ENCODE data around the gene ECHDC1.

The ECHDC1 gene

DNA sequence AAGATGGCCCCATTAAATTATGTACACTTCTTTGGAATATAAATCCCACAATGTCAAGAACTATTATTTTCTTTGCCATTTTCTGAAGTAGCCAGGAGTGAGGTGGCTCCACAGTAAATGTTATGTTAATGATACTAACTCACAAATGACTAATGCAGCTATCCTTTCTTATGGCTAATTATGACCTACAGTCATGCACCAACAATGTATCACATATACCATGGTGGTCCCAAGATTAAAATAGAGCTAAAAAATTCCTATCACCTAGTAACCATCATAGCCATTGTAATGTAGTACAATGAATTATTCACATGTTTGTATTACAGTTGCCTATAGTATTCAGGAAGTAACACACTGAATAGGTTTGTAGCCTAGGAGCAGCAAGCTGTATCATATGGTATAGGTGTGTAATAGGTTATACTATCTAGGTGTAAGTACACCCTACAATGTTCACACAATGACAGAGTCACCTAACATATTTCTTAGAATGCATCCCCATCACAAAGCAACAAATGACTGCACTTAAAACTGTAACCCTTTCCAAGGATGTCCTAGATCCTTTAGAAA, 15.3 kb downstream of the ECHDC1 start:
- H3K27me3 Mint-ChIP-seq, result no peaks in the 10 kb centered on the region
- H3K9me3 Mint-ChIP-seq, result no peaks in the 10 kb centered on the region
- ATAC-seq (replicated peaks) (no peak), DNase-seq (no peak)
- no peak overlapping the region for H3K27ac Mint-ChIP-seq
- H3K4me1 Mint-ChIP-seq (ENCODE audit: low read depth in 2 of 2), result peaks cover 0 to 10% of the 10 kb centered on the region in 2 donors
- H3K36me3 Mint-ChIP-seq (ENCODE audit: insufficient read depth), result peaks cover 24% of the 10 kb centered on the region
- no peak overlapping the region for H3K4me3 Mint-ChIP-seq

DNA sequence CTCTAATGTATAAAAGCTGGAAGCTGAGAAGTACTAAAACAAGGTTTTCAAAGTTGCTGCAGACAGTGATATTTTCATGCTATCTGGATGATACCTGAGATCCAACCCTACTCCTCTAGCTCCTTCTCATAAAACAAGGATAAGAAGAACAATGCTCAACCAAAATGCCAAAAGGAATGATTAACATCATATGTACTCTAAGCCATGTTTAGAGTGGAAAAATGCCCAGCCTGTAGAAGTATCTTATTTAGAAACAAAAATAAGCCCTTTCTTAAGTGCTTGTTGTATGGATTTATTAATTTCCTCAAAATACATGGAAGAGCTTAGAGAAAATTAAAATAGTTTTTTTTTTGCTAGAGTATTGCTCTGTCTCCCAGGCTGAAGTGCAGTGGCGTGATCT, 23.7 kb downstream of the ECHDC1 start:
- H3K27me3 Mint-ChIP-seq, result no peaks in the 10 kb centered on the region
- H3K4me1 Mint-ChIP-seq (ENCODE audit: low read depth in 2 of 2), result peaks cover 0 to 13% of the 10 kb centered on the region in 2 donors
- ATAC-seq (replicated peaks) (no peak), DNase-seq (no peak)
- H3K27ac Mint-ChIP-seq, result peak overlapping the region in 1 of 2 donors; percentile 26
- peaks cover 7% of the 10 kb centered on the region for H3K36me3 Mint-ChIP-seq (ENCODE audit: insufficient read depth)
- no peaks in the 10 kb centered on the region for H3K9me3 Mint-ChIP-seq
- H3K4me3 Mint-ChIP-seq, result no peak overlapping the region

DNA sequence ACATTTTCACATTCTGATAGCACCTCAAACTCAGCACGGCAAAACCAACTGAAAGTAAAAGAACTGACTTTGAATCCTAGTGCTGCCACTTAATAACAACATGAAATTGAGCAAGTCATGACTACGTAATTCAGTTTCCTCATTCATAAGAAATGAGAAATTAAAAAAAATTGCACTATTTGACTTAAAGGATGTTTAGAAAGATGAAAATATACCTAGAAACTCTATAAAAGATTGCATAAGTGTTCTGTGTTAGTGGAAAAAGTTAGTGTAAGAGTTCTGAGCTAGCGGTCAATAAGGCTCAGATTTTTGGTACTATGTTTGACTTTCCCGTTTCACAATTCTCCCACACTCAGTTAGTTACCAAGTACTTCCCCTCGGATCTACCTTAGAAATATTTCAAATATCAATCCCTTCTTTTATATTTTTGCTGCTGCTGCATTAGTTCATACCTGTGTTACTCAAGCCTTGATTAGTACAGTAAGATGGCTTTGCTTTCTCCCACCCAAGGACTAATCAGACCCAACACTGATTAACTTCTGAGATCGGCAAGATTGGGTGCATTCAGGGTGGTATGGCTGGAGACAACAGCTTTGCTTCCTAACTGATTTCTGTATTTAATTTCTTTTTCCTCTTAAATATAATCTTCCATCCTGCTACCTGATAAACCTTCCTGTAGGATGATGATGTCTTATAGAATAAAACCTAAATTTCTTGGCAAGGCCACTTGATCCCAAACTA, 25.9 kb downstream of the ECHDC1 start:
- Mint-ChIP-seq H3K27ac (peak overlapping the region in 1 of 2 donors; percentile 71), H3K4me1 (ENCODE audit: low read depth in 2 of 2) (peaks cover 0 to 13% of the 10 kb centered on the region in 2 donors), H3K4me3 (no peak overlapping the region), H3K36me3 (ENCODE audit: insufficient read depth) (peaks cover 10% of the 10 kb centered on the region), H3K27me3 (no peaks in the 10 kb centered on the region), H3K9me3 (no peaks in the 10 kb centered on the region)
- no peak for ATAC-seq (replicated peaks)
- DNase-seq, result no peak

GRCh38 chr6:127305741-127306140, 37.7 kb downstream of the ECHDC1 start:
- peaks cover 17 to 37% of the 10 kb centered on the region in 2 donors for H3K4me1 Mint-ChIP-seq (ENCODE audit: low read depth in 2 of 2)
- ATAC-seq (replicated peaks) (no peak), DNase-seq (no peak)
- H3K27me3 Mint-ChIP-seq, result no peaks in the 10 kb centered on the region
- no peak overlapping the region for H3K4me3 Mint-ChIP-seq
- H3K36me3 Mint-ChIP-seq (ENCODE audit: insufficient read depth), result no peaks in the 10 kb centered on the region
- no peaks in the 10 kb centered on the region for H3K9me3 Mint-ChIP-seq
- H3K27ac Mint-ChIP-seq, result peak overlapping the region in 1 of 2 donors; percentile 71

DNA sequence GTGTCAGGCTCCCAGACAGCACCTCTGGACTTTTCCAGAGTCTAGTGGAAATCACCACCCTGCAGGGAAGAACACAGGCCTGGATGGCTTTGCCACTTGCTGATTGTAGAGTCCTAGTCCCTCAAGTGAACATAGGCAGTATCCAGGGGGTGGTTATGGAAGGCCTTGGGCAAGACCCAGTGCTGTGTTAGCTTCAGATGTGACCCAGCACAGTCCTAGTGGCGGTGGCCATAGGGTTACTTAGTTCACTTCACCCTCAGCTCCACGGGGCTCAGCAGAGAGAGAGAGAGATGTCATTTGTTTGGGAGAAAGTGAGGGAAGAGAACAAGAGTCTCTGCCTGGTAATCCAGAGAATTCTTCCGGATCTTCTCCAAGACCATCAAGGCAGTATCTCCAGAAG, 39.5 kb downstream of the ECHDC1 start:
- Mint-ChIP-seq H3K9me3 (no peaks in the 10 kb centered on the region), H3K27ac (peak overlapping the region; percentile 13 to 46), H3K4me3 (no peak overlapping the region), H3K27me3 (no peaks in the 10 kb centered on the region), H3K36me3 (ENCODE audit: insufficient read depth) (no peaks in the 10 kb centered on the region), H3K4me1 (ENCODE audit: low read depth in 2 of 2) (peaks cover 7 to 28% of the 10 kb centered on the region in 2 donors)
- DNase-seq (no peak), ATAC-seq (replicated peaks) (no peak)

- H3K9me3 Mint-ChIP-seq, result no peaks in the 10 kb centered on the region
- peak overlapping the region in 1 of 2 donors; percentile 46 for H3K27ac Mint-ChIP-seq
- ATAC-seq (replicated peaks) (peak; percentile 98), DNase-seq (peak; percentile 49 to 61 (median 51))
- no peak overlapping the region for H3K4me3 Mint-ChIP-seq
- H3K36me3 Mint-ChIP-seq (ENCODE audit: insufficient read depth), result no peaks in the 10 kb centered on the region
- H3K27me3 Mint-ChIP-seq, result no peaks in the 10 kb centered on the region
- peaks cover 6 to 21% of the 10 kb centered on the region in 2 donors for H3K4me1 Mint-ChIP-seq (ENCODE audit: low read depth in 2 of 2)
Observed at GRCh38 chr6:127302728-127303660, 40.4 kb downstream of the ECHDC1 start.

DNA sequence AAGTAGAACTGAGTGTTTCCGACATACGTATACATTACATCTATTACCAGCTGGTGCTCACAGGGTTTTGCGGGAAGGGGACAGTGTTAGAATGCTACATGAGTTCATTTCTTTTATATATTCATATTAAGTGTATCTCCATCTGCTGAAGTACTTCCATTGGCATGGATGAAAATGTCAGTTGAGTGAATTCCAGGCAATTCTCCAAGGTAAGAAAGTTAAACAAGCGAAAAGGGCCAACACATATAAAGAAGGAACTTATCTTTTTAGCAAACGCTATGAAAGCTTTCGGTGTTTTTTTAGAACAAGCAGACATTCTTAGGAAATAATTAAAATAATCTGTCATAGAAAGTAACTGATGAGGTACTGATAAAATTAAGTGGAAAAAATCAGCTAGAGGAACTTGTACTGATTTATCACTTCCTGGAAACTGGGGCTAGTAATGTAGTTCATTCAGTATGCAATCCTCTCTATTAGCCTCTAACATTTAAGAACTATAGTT, 42.2 kb downstream of the ECHDC1 start:
- ATAC-seq (replicated peaks) (no peak), DNase-seq (no peak)
- Mint-ChIP-seq H3K27me3 (no peaks in the 10 kb centered on the region), H3K4me1 (ENCODE audit: low read depth in 2 of 2) (peaks cover 0 to 16% of the 10 kb centered on the region in 2 donors), H3K9me3 (no peaks in the 10 kb centered on the region), H3K4me3 (no peak overlapping the region), H3K27ac (peak overlapping the region in 1 of 2 donors; percentile 8), H3K36me3 (ENCODE audit: insufficient read depth) (peaks cover 6% of the 10 kb centered on the region)

DNA sequence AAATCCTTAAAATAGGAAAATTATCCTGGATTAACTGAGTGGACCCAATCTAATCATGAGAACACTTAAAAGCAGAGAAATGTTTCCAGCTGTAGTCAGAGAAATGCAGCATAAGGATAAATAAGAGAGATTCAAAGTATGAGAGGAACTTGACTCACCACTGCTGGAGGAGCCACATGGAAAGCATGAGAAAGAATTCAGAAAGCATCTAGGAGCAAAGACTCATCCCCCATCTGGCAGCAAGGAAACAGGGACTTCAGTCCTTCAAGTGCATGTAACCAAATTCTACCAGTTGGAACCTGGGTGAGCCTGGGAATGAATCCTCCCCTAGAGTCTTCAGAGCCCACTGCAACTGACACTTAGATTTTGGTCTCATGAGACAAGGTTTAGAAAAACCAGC, 43.0 kb downstream of the ECHDC1 start:
- Mint-ChIP-seq H3K4me3 (no peak overlapping the region), H3K4me1 (ENCODE audit: low read depth in 2 of 2) (peaks cover 0 to 8% of the 10 kb centered on the region in 2 donors), H3K9me3 (no peaks in the 10 kb centered on the region), H3K36me3 (ENCODE audit: insufficient read depth) (peaks cover 7% of the 10 kb centered on the region), H3K27me3 (no peaks in the 10 kb centered on the region), H3K27ac (no peak overlapping the region)
- no peak for DNase-seq
- no peak for ATAC-seq (replicated peaks)

DNA sequence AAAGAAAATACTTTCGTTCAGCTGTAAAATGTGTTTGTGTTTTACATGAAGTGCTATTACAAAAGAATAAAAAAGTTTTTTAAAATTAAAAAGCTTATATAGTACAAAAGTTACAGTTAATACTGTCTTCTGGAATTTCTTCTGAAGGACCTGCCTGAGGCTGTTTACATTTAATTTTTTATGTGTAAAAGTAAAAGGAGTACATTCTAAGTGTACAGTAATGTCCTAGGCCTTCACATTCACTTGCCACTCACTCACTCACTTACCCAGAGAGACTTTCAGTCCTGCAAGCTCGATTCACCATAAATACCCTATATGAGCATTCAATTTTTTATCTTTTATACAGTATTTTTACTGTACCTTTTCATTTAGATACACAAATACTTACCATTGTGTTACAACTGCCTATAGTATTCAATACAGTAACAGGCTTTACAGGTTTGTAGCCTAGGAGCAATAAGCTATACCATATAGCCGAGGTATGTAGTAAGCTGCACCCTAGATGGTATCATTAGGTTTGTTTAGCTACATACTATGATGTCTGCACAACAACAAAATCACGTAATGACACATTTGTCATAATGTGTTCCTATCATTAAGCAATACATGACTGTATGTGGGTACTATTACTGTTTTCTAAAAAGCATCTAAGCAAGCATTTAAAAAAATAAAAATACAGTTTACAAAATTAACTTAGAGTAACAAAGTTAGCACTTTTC, 43.7 kb downstream of the ECHDC1 start:
- peak overlapping the region in 1 of 2 donors; percentile 61 for H3K27ac Mint-ChIP-seq
- no peak overlapping the region for H3K4me3 Mint-ChIP-seq
- H3K36me3 Mint-ChIP-seq (ENCODE audit: insufficient read depth), result peaks cover 13% of the 10 kb centered on the region
- H3K4me1 Mint-ChIP-seq (ENCODE audit: low read depth in 2 of 2), result peaks cover 0 to 2% of the 10 kb centered on the region in 2 donors
- H3K9me3 Mint-ChIP-seq, result no peaks in the 10 kb centered on the region
- no peaks in the 10 kb centered on the region for H3K27me3 Mint-ChIP-seq
- no peak for DNase-seq
- no peak for ATAC-seq (replicated peaks)

DNA sequence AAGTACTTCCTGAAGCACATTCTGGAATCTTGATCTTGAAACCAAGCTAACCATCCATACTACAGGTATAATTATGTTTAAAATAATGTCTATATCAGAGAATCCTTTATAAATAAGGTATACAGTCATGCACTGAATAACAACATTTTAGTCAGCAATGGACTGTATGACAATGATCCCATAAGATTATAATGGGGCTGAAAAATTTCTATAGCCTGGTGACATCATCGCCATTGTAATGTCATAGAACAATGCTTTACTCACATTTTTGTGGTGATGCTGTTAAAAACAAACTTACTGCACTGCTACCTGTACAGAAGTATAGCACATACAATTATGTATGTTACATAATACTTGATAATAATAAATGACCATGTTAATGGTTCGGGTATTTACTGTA, 44.9 kb downstream of the ECHDC1 start:
- ATAC-seq (replicated peaks) (no peak), DNase-seq (no peak)
- no peak overlapping the region for H3K27ac Mint-ChIP-seq
- peaks cover 15% of the 10 kb centered on the region for H3K36me3 Mint-ChIP-seq (ENCODE audit: insufficient read depth)
- no peaks in the 10 kb centered on the region for H3K27me3 Mint-ChIP-seq
- no peaks in the 10 kb centered on the region for H3K9me3 Mint-ChIP-seq
- no peak overlapping the region for H3K4me3 Mint-ChIP-seq
- peaks cover 0 to 7% of the 10 kb centered on the region in 2 donors for H3K4me1 Mint-ChIP-seq (ENCODE audit: low read depth in 2 of 2)

DNA sequence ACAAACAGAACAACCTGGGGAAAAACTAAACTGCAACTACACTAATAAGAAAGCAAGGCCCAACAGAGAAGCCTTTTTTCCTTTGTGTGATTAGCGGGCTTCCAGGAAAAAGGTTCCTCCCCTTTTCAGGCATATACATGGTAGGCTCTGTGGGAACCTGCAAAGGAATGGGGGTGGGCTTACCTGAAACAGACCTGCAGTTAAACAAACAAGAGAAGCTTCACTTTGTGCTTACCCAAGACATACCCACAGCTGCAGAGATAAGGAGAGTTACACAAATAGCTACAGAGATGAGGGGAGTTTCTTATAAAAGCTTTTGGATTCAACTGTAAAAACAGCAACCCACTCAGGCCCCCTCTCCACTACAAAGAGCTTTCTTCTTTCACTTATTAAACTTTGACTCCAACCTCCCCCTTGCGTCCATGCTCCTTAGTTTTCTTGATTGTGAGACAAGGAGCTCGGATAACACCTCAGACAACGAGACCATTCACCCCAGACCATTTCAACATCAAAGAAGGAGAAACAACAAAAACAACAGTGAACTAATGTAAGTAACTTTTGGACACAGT, 45.8 kb downstream of the ECHDC1 start:
- Mint-ChIP-seq H3K27me3 (no peaks in the 10 kb centered on the region), H3K4me1 (ENCODE audit: low read depth in 2 of 2) (peaks cover 3 to 15% of the 10 kb centered on the region in 2 donors), H3K9me3 (no peaks in the 10 kb centered on the region), H3K36me3 (ENCODE audit: insufficient read depth) (peaks cover 15% of the 10 kb centered on the region), H3K4me3 (no peak overlapping the region), H3K27ac (peak overlapping the region in 1 of 2 donors; percentile 23)
- no peak for ATAC-seq (replicated peaks)
- no peak for DNase-seq

- ATAC-seq (replicated peaks), result peak; percentile 42
- Mint-ChIP-seq H3K9me3 (no peaks in the 10 kb centered on the region), H3K27me3 (no peaks in the 10 kb centered on the region), H3K27ac (peak overlapping the region; percentile 39 to 88), H3K36me3 (ENCODE audit: insufficient read depth) (peaks cover 38% of the 10 kb centered on the region), H3K4me1 (ENCODE audit: low read depth in 2 of 2) (peaks cover 20 to 46% of the 10 kb centered on the region in 2 donors), H3K4me3 (peak overlapping the region; percentile 58 to 72)
- DNase-seq, result no peak
Observed at GRCh38 chr6:127291495-127291894, 51.9 kb downstream of the ECHDC1 start.
